GM18505 (cell line): Measurements from ENCODE around the gene HPGDS.

Source experiments
- ATAC-seq: cut with Tn5 transposase; IDR thresholded peaks from one replicate; pipeline ENCODE4 v1.9.1; 2021; ENCODE audit not compliant: unreplicated experiment
- POLR2A ChIP-seq: IDR thresholded peaks from 4 replicates; pipeline ENCODE4 v1.6.1; 2011; ENCODE audit warnings: borderline replicate concordance; ENCODE audit not compliant: insufficient read depth, insufficient read length; ENCODE audit errors: extremely low read depth

HPGDS gene

GRCh38 chr4:94274912-94275311 is 67.7 kb downstream of the HPGDS start:
- ATAC-seq: no peak
- TF ChIP-seq POLR2A: no peak

- no peak for TF ChIP-seq POLR2A
- ATAC-seq: no peak
Measured at GRCh38 chr4:94271248-94271647, 71.4 kb downstream of the HPGDS start.

GRCh38 chr4:94267037-94267436 is 75.6 kb downstream of the HPGDS start:
- no peak for TF ChIP-seq POLR2A
- no peak for ATAC-seq

- no peak for TF ChIP-seq POLR2A
- no peak for ATAC-seq
Measured at GRCh38 chr4:94262163-94263016, 80.2 kb downstream of the HPGDS start.

GRCh38 chr4:94256828-94257227 is 85.8 kb downstream of the HPGDS start:
- no peak for TF ChIP-seq POLR2A
- ATAC-seq: no peak

GRCh38 chr4:94256144-94256783 is 86.4 kb downstream of the HPGDS start:
- TF ChIP-seq POLR2A: no peak
- ATAC-seq: no peak

GRCh38 chr4:94253036-94253435 is 89.6 kb downstream of the HPGDS start:
- ATAC-seq: no peak
- TF ChIP-seq POLR2A: no peak

- no peak for TF ChIP-seq POLR2A
- ATAC-seq: no peak
Measured at GRCh38 chr4:94251094-94251493, 91.5 kb downstream of the HPGDS start.
